Panc1 (cell line): ENCODE measurements around the gene SLC7A9.

Experiments
- CTCF ChIP-seq: fragments of 450-650 bp; IDR thresholded peaks from 2 replicates; pipeline ENCODE4 v1.5.1; 2017; ENCODE audit warnings: mild to moderate bottlenecking
- POLR2AphosphoS5 ChIP-seq: IDR thresholded peaks from 2 replicates; pipeline ENCODE4 v1.6.1; 2012; ENCODE audit warnings: mild to moderate bottlenecking, low read depth, low read length, moderate library complexity
- REST ChIP-seq, 2 experiments: IDR thresholded peaks; 2 replicates each; pipeline ENCODE4 v1.6.1; 2011 to 2012; ENCODE audit warnings: low read depth in 2 of 2, control low read depth in 1 of 2, low read length in 1 of 2, mild to moderate bottlenecking in 1 of 2, moderate library complexity in 1 of 2; ENCODE audit not compliant: insufficient read depth in 1 of 2
- TCF7L2 ChIP-seq: IDR thresholded peaks from 2 replicates; pipeline ENCODE4 v1.6.1; 2011; ENCODE audit warnings: mild to moderate bottlenecking, low read depth, low read length, inconsistent platforms

GRCh38 chr19:32811151-32811550 lies 58.4 kb downstream of the SLC7A9 start:
- no peak for TF ChIP-seq CTCF
- TF ChIP-seq POLR2AphosphoS5: no peak
- TF ChIP-seq REST (IDR thresholded peaks at IDR 0.05; ENCODE audit: insufficient read depth in 1 of 2, low read depth in 2 of 2, low read length in 1 of 2): no peak
- no peak for TF ChIP-seq TCF7L2
